Aorta (tissue), 5 donors: ENCODE measurements around the gene MTHFD1L. TPM values are rescaled to one million over a fixed set of nuclear protein-coding genes. Genes with fewer than 3 reads are reported as not detected.
A peak's percentile ranks its signal among the peaks of the same experiment; 100 is the strongest.
"Not testable (repeated sequence)": the region's sequence is repeated elsewhere in the genome, so short reads cannot be mapped to it uniquely, and the experiment has no call there.

Experiments
- ATAC-seq: fragments of 200-7000 bp; cut with Tn5 transposase; one replicate; pipeline ENCODE4 v1.9.1; 2022; ENCODE audit warnings: moderate library complexity; ENCODE audit not compliant: low FRiP score
- DNase-seq, 2 donors: peaks; one replicate each; pipeline ENCODE4 v3.0.0-alpha.2; 2020
- H3K27ac ChIP-seq, 2 donors: one replicate each; pipeline ENCODE4 v1.5.1; 2013; ENCODE audit warnings: low read length in 2 of 2, mild to moderate bottlenecking in 2 of 2, moderate library complexity in 2 of 2, control low read depth in 1 of 2, inconsistent platforms in 1 of 2, low read depth in 1 of 2
- H3K27me3 ChIP-seq, 2 donors: one replicate each; pipeline ENCODE4 v1.6.1; 2013; ENCODE audit warnings: control low read depth in 1 of 2, low read length in 1 of 2, mild to moderate bottlenecking in 1 of 2, moderate library complexity in 1 of 2; ENCODE audit not compliant: insufficient read depth in 2 of 2, control insufficient read depth in 1 of 2
- H3K36me3 ChIP-seq, 2 donors: one replicate each; pipeline ENCODE4 v1.6.1; 2013; ENCODE audit warnings: control low read depth in 1 of 2, low read length in 1 of 2, mild to moderate bottlenecking in 1 of 2; ENCODE audit not compliant: insufficient read depth in 2 of 2, control insufficient read depth in 1 of 2
- H3K4me1 ChIP-seq, 2 donors: one replicate each; pipeline ENCODE4 v1.6.1; 2013; ENCODE audit warnings: low read length in 2 of 2, control low read depth in 1 of 2, mild to moderate bottlenecking in 1 of 2, moderate library complexity in 1 of 2; ENCODE audit not compliant: insufficient read depth in 2 of 2, control insufficient read depth in 1 of 2
- H3K4me3 ChIP-seq, 2 donors: one replicate each; pipeline ENCODE4 v1.5.1; 2013; ENCODE audit warnings: low read length in 2 of 2, control low read depth in 1 of 2, mild to moderate bottlenecking in 1 of 2
- H3K9me3 ChIP-seq: one replicate; pipeline ENCODE4 v1.6.1; 2013; ENCODE audit warnings: mild to moderate bottlenecking, low read length; ENCODE audit not compliant: control insufficient read depth
- WGBS, 2 donors: extraction: QIAGEN DNeasy Blood & Tissue Kit; methylation state at CpG; one replicate each; pipeline ENCODE4 v1.1.7; 2013; 5-methylcytosine and 5-hydroxymethylcytosine counted together
- intact Hi-C, 2 donors: fragments of 100-400 bp; cut with DNase I; formaldehyde crosslinking; loops; one replicate each; pipeline versions ENCODE4 v1.14.2 to v1.15.0; 2022
- polyA plus RNA-seq, 2 donors: library from polyadenylated mRNA; stranded (reverse); fragments of 200-250 nt; gene quantifications; one replicate each; pipeline ENCODE4 v1.2.3, GENCODE V29; 2013
- total RNA-seq, 2 donors: library from RNA; stranded (reverse); fragmentation: NEBNext Ultra II Directional; extraction: Animal tissue kit (Norgen Biotek cat#: 25700); gene quantifications; one replicate each; pipeline ENCODE4 v1.2.1, GENCODE V29; 2021
- donor health status: healthy with polysubstance abuse.
- donor health status: Bipolar disorder and iron deficiency.
- donor health status: DM: no; HTN: no; CAD: no.
- donor health status: DM: no; HTN: no; CAD: no.
- donor health status: DM: yes; HTN: yes; CAD: no.

MTHFD1L gene
- total and polyA plus RNA-seq, 4 donors = 20.4 to 65.8 (median 55.7) TPM

DNA sequence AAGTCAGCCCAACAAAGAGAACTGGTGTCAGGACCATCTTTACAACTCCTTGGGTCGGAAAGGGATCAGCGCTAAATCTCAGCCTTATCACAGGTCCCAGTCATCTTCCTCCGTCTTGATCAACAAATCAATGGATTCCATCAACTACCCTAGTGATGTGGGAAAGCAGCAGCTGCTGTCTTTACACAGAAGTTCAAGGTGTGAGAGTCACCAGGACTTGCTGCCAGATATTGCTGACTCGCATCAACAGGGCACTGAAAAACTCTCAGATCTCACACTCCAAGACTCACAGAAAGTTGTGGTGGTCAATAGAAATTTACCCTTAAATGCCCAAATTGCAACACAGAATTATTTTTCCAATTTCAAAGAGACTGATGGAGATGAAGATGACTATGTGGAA, 25.3 kb upstream of the MTHFD1L start:
- no peak for DNase-seq
- Histone ChIP-seq H3K9me3 (no peaks in the 10 kb centered on the region), H3K36me3 (no peaks in the 10 kb centered on the region), H3K4me1 (no peaks in the 10 kb centered on the region), H3K27ac (no peak overlapping the region), H3K4me3 (no peak overlapping the region), H3K27me3 (no peaks in the 10 kb centered on the region)
- ATAC-seq = no peak
- WGBS, 2 donors = 96 to 98% methylated on average over 4 of the region's 4 CpGs
- intact Hi-C loops = no loop called here

DNA sequence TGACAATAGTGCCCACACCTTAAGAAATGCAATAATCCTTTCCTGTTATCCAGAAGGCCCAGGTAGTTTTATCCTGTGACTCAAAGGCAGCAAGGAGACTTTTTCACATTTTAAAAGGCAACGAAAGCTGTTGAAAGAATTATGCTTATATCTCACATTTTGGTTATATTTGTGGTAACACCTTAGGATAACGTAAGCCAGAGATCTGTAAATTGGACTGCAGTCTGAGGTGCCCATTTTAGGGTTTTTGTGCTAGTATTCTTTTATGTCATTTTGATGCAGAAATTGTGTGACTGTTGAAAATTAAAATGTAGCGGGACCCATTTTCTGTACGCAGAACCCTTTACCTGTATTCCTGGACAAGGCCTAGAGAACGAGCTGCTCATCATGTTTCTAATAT, 24.3 kb upstream of the MTHFD1L start:
- H3K4me3 ChIP-seq = no peak overlapping the region
- H3K4me1 ChIP-seq = no peaks in the 10 kb centered on the region
- H3K9me3 ChIP-seq = no peaks in the 10 kb centered on the region
- ATAC-seq (no peak), DNase-seq (no peak)
- no peak overlapping the region for H3K27ac ChIP-seq
- no peaks in the 10 kb centered on the region for H3K27me3 ChIP-seq
- WGBS, 2 donors = 96% methylated on average over 5 of the region's 5 CpGs
- intact Hi-C loops = no loop called here
- H3K36me3 ChIP-seq = no peaks in the 10 kb centered on the region

DNA sequence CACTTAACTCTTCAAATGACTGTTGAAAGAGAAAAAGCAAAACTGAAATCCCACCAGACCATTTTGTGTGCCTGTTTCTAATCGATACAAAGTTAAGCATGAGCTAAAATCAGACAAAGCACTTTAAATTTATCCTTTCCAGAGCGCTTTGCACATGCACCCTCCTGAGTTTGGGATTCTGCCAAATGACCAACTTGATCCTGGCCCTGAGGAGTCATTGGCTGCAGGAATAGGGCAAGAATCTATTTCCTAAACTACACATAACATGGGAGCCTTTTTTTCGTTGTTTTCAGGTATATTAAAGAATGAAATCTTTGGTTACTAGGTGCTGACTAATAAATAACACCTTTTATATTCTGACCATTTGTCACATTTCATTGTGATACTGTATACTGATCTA, 23.8 kb upstream of the MTHFD1L start:
- no peak overlapping the region for H3K4me3 ChIP-seq
- intact Hi-C loops = no loop called here
- H3K9me3 ChIP-seq = no peaks in the 10 kb centered on the region
- H3K27me3 ChIP-seq = no peaks in the 10 kb centered on the region
- H3K36me3 ChIP-seq = no peaks in the 10 kb centered on the region
- no peaks in the 10 kb centered on the region for H3K4me1 ChIP-seq
- no peak overlapping the region for H3K27ac ChIP-seq
- ATAC-seq (no peak), DNase-seq (no peak)
- 66 to 69% methylated on average over 3 of the region's 3 CpGs for WGBS, 2 donors

DNA sequence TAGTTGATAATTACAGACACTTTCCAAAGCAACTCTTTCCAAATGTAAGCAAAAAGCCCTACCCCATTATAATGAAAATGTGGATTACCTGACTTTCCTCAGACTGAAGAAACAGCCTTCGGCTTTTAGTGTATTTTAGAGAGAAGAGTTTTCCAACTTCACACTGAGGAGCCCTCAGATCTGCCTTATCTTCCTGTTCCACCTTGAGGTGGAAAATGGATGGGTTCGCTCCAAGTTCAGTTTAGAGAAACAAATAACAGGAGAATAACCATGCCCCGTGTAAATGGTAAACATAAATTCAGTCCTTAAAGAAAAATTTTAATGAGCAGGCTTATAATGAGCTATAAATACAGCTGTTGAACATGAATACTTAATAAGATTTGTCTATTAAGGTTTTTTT, 21.1 kb upstream of the MTHFD1L start:
- intact Hi-C loops = no loop called here
- H3K9me3 ChIP-seq = no peaks in the 10 kb centered on the region
- ATAC-seq (no peak), DNase-seq (no peak)
- no peak overlapping the region for H3K27ac ChIP-seq
- WGBS, 2 donors = 92 to 95% methylated on average over 3 of the region's 3 CpGs
- no peaks in the 10 kb centered on the region for H3K4me1 ChIP-seq
- H3K36me3 ChIP-seq = no peaks in the 10 kb centered on the region
- H3K4me3 ChIP-seq = no peak overlapping the region
- H3K27me3 ChIP-seq = no peaks in the 10 kb centered on the region

DNA sequence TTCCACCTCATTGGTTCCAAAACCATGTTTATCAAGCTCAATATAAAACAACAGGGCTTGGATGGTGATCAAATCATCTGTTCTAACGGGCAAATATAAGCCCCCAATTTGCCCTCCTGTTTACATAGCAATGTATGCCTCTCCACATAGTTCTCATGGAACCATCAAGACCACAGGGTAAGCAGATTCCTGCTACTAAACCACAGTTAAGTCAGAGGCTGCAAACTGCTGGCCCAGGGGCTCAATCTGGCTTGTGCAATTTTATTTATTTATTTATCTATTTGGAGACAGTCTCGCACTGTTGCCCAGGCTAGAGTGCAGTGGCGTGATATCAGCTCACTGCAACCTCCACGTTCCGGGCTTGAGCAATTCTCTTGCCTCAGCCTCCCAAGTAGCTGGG, 18.9 kb upstream of the MTHFD1L start:
- intact Hi-C loops = no loop called here
- Histone ChIP-seq H3K27ac (no peak overlapping the region), H3K27me3 (no peaks in the 10 kb centered on the region), H3K36me3 (no peaks in the 10 kb centered on the region), H3K9me3 (no peaks in the 10 kb centered on the region), H3K4me3 (no peak overlapping the region), H3K4me1 (no peaks in the 10 kb centered on the region)
- no peak for DNase-seq
- WGBS, 2 donors = 97 to 98% methylated on average over 5 of the region's 5 CpGs
- no peak for ATAC-seq

DNA sequence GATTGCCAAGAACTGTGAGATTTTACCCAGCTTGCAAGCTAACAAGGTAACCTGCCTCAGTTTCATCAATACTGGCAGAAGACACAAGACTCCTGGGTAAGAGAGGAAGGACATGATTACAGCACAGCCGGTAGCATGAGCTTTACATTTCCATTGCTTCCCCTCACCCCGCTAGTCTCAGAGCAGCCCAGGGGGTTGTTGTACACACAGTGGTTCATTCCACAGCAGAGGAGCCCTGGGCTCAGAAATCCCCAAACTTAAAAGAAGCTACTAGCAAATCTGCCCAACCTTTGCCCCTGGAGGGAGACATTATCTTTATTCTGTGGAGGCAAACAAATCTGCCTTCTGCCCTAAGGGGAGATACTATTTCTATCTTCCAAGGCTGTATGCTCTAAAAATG, 17.1 kb upstream of the MTHFD1L start:
- intact Hi-C loops = no loop called here
- Histone ChIP-seq H3K36me3 (no peaks in the 10 kb centered on the region), H3K27ac (no peak overlapping the region), H3K4me3 (no peak overlapping the region), H3K9me3 (no peaks in the 10 kb centered on the region), H3K27me3 (no peaks in the 10 kb centered on the region), H3K4me1 (peaks cover 0 to 3% of the 10 kb centered on the region in 2 donors)
- DNase-seq = no peak
- whole genome bisulfite sequencing, 2 donors = 90 to 92% methylated on average over 2 of the region's 2 CpGs
- no peak for ATAC-seq

DNA sequence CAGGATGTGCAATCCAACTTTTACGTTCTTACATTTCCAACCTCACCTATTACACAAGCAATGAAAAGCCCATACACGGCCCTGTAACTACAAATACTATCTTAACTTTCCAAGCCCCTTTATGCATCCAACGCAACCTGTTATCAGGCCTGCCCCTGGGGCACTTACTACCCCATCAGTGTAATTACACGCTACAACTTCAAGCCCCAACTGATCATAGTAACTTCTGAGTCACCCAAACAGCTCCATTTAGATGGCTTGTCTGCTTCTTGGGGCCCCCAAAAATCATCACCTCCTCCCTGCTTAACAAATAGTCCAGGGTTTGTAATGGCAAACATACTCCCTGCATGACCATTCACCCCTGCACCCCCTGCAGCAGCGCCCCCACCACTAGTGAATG, 11.1 kb upstream of the MTHFD1L start:
- H3K27ac ChIP-seq, H3K4me3 ChIP-seq, intact Hi-C loops, H3K36me3 ChIP-seq, DNase-seq, H3K4me1 ChIP-seq, H3K27me3 ChIP-seq, H3K9me3 ChIP-seq, ATAC-seq: not testable (repeated sequence)
- WGBS, 2 donors = 90 to 92% methylated on average over 5 of the region's 5 CpGs

DNA sequence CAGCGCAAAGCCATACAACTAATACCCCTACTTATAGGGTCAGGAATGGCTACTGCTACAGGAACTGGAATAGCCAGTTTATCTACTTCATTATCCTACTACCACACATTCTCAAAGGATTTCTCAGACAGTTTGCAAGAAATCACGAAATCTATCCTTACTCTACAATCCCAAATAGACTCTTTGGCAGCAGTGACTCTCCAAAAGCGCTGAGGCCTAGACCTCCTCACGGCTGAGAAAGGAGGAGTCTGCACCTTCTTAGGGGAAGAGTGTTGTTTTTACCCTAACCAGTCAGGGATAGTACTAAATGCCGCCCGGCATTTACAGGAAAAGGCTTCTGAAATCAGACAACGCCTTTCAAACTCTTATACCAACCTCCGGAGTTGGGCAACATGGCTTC, 10.3 kb upstream of the MTHFD1L start:
- not testable (repeated sequence) for ATAC-seq, H3K27ac ChIP-seq
- WGBS, 2 donors = 95% methylated on average over 8 of the region's 8 CpGs

DNA sequence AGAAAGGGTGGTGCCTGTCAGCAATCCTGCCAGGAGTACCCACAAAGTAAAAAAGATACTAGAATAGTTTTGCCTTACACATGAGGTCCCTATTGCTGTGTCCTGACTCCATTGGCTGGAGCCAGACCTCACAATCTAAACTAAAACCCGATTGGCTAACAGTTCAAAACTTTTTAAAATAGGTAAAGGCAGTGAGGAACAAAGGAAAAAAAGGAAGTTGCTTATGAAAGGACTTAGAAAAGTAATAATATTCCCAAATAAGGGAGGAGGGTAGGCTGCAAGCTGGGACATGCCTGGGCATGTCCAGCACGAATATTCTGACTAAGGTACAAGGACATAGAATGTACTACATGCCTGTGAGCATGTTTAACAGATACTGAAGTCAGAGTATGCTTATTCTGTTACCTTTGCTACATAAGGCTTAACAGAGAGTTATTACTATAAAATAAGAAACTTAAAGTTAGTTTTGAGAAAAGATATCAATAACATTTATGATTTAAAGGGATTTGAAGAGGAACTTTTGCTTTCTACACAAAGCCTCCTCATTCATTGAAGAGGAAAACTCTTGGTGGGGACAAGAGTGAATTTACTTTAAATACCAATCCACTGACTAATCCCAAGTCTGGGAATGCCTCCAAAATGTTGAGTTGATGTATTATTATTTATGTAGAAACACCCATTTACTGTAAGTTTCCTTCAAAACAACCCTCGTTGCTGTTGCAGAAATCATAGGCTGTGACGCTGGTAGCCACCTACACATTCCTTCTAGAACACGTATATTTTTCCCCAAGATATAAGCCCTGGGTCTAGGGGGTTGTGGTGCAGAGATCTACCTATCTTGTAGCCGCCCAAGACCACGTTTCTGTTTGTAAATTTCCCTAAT, 8.2 kb upstream of the MTHFD1L start:
- intact Hi-C loops = no loop called here
- ATAC-seq (peak; percentile 82), DNase-seq (no peak)
- no peaks in the 10 kb centered on the region for H3K9me3 ChIP-seq
- H3K36me3 ChIP-seq = no peaks in the 10 kb centered on the region
- WGBS, 2 donors = 5 to 10% methylated on average over 7 of the region's 7 CpGs
- H3K4me1 ChIP-seq = peaks cover 0 to 4% of the 10 kb centered on the region in 2 donors
- H3K4me3 ChIP-seq = no peak overlapping the region
- H3K27me3 ChIP-seq = no peaks in the 10 kb centered on the region
- peak overlapping the region; percentile 98 for H3K27ac ChIP-seq

More for the DNA sequence above, 10.3 kb upstream of the MTHFD1L start:
- H3K4me3 ChIP-seq, H3K36me3 ChIP-seq, intact Hi-C loops, DNase-seq, H3K27me3 ChIP-seq, H3K9me3 ChIP-seq, H3K4me1 ChIP-seq: not testable (repeated sequence)
